B cell (primary cell): Measurements from ENCODE around the gene NKD2.

Source experiments
- CTCF ChIP-seq: fragments of 200-600 bp; IDR thresholded peaks from one replicate; pipeline ENCODE4 v1.8.0; 2022; ENCODE audit warnings: antibody characterized with exemption, mild to moderate bottlenecking
- EZH2 ChIP-seq: IDR thresholded peaks from 2 replicates; pipeline ENCODE4 v1.6.1; 2012; ENCODE audit warnings: borderline replicate concordance, low read depth, mild to moderate bottlenecking, moderate library complexity, low read length; ENCODE audit not compliant: insufficient read depth, poor library complexity, severe bottlenecking

GRCh38 chr5:1069720-1070088 is 61.1 kb downstream of the NKD2 start:
- no peak for TF ChIP-seq CTCF
- TF ChIP-seq EZH2: no peak
